Ovary (tissue), 9 donors: Measurements from ENCODE around the gene CA10. TPM values are rescaled to one million over a fixed set of nuclear protein-coding genes. Genes with fewer than 3 reads are reported as not detected.

Experiments used
- DNase-seq, 5 donors: peaks; one replicate each; pipeline ENCODE4 v3.0.0-alpha.2; 2019 to 2020
- H3K27ac ChIP-seq, 2 donors: fragments of 200-600 bp; one replicate each; pipeline versions ENCODE4 v1.5.1 to v1.8.0; 2019 to 2022
- H3K27me3 ChIP-seq: fragments of 200-600 bp; one replicate; pipeline ENCODE4 v1.8.0; 2022
- H3K36me3 ChIP-seq: fragments of 200-600 bp; sonication (generic); one replicate; pipeline ENCODE4 v1.5.1; 2019
- H3K4me1 ChIP-seq: one replicate; pipeline ENCODE4 v1.8.1; 2013; ENCODE audit warnings: mild to moderate bottlenecking, moderate library complexity; ENCODE audit not compliant: insufficient read depth
- H3K4me3 ChIP-seq: fragments of 200-600 bp; sonication (generic); one replicate; pipeline ENCODE4 v1.5.1; 2017
- H3K9me3 ChIP-seq, 2 donors: fragments of 200-600 bp in 1 of 2; sonication (generic) in 1 of 2; one replicate each; pipeline versions ENCODE4 v1.5.1 to v1.8.1; 2013 to 2019; ENCODE audit warnings: mild to moderate bottlenecking in 1 of 2, moderate library complexity in 1 of 2
- CTCF ChIP-seq, 3 donors: fragments of 450-650 bp in 2 of 3; fragments of 200-600 bp in 1 of 3; IDR thresholded peaks; one replicate each; pipeline versions ENCODE4 v1.5.1 to v1.8.0; 2016 to 2022; ENCODE audit warnings: antibody characterized with exemption in 3 of 3, mild to moderate bottlenecking in 1 of 3
- EP300 ChIP-seq: sonication (generic); formaldehyde crosslinking; IDR thresholded peaks from one replicate; pipeline ENCODE4 v1.6.1; 2017; ENCODE audit warnings: antibody characterized with exemption
- POLR2A ChIP-seq: fragments of 450-650 bp; IDR thresholded peaks from one replicate; pipeline ENCODE4 v1.6.1; 2017; ENCODE audit warnings: antibody characterized with exemption, mild to moderate bottlenecking, moderate library complexity
- WGBS, 3 donors: extraction: QIAGEN DNeasy Blood & Tissue Kit in 1 of 3; methylation state at CpG; one replicate each; pipeline versions ENCODE4 v1.1.5 to v1.1.7; 2013 to 2017; 5-methylcytosine and 5-hydroxymethylcytosine counted together
- intact Hi-C, 4 donors: fragments of 100-400 bp; cut with DNase I; formaldehyde crosslinking; loops; one replicate each; pipeline versions ENCODE4 v1.11.0 to v1.15.1; 2022 to 2023
- polyA plus RNA-seq, 2 donors: library from polyadenylated mRNA; stranded (reverse); fragments of 200-250 nt in 1 of 2; fragments of 350-450 nt in 1 of 2; fragmentation: Illumina TruSeq in 1 of 2; extraction: RNeasy Lipid Tissue Mini Kit (QIAGEN cat#74804) in 1 of 2; gene quantifications; one replicate each; pipeline ENCODE4 v1.2.3, GENCODE V29; 2013 to 2014
- total RNA-seq, 7 donors: library from RNA; depleted of rRNA in 2 of 7; stranded (reverse); fragments of >200 nt in 2 of 7; fragmentation: NEBNext Ultra II Directional in 3 of 7; extraction: Animal tissue kit (Norgen Biotek cat#: 25700) in 3 of 7; gene quantifications; one replicate each; pipeline versions ENCODE4 v1.1.0 to v1.2.4, GENCODE V29; 2016 to 2023
- donor health status: DM: no; HTN: no; CAD: no; lungs with moderate emphysema.
- donor health status: DM: no; HTN: no; CAD: no.
- donor health status: Bipolar disorder and iron deficiency.
- donor health status: DM: yes; HTN: yes; CAD: no.
- donor health status: DM: no; HTN: no; CAD: no.
- donor health status: DM: yes; HTN: yes; CAD: no.

CA10 gene
- total and polyA plus RNA-seq, 9 donors = 0.34 to 4.3 (median 1.2) TPM; not detected in 2

DNA sequence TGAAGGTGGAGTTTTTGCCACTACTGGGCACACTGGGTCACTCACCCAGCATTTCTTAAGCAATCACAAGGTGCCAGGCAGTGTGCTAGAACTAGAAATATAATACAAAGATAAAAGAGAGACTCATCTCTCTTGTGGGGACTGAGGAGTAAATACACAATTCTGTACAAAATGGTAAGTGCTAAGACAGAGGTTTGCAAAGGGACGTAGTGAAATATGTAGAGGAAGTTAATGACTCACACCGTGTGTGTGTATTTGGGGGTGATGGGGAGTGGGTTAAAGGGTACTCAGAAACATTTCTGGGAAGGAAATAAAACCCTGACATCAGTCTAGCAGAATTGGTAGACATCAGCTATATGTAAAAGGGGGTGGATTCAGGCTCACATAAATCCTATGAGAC, 389.3 kb downstream of the CA10 start:
- intact Hi-C loops = loop anchor here in 2 of 4 donors (10.0 kb wide), 1 partner anchor 336 kb away; no protein-coding TSS in a partner anchor
- Histone ChIP-seq H3K9me3 (no peaks in the 10 kb centered on the region), H3K36me3 (no peaks in the 10 kb centered on the region), H3K4me3 (no peak overlapping the region), H3K27ac (no peak overlapping the region), H3K4me1 (peaks cover 2% of the 10 kb centered on the region), H3K27me3 (no peaks in the 10 kb centered on the region)
- no peak for DNase-seq
- WGBS, 3 donors = 86 to 89% (median 88%) methylated on average over 2 of the region's 2 CpGs
- TF ChIP-seq CTCF (IDR thresholded peaks at IDR 0.05) (no peak), EP300 (no peak), POLR2A (no peak)

DNA sequence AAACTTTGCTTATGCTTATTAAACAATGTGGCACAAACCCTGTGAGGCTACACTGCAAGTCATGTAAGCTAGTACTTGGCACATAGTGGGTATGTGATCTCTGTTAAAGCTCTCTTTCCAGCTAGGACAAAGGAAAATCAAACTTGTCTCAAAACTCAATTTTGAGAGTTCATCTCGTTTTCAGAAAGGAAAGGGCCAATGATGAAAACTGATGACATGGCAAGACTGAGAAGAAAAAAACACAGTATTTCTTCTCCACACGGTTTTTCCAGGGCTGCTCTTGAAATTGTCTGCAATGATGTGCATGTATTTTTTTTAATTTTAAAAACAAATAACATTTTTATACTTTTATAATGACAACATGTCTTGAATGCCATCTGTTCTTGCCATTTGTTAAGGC, 389.8 kb downstream of the CA10 start:
- 47 to 64% (median 50%) methylated on average over 2 of the region's 2 CpGs for WGBS, 3 donors
- intact Hi-C loops = loop anchor here in 2 of 4 donors (10.0 kb wide), 1 partner anchor 336 kb away; no protein-coding TSS in a partner anchor

GRCh38 chr17:51767287-51767686, 391.2 kb downstream of the CA10 start:
- H3K4me3 ChIP-seq = no peak overlapping the region
- intact Hi-C loops = loop anchor here in 2 of 4 donors (10.0 kb wide), 1 partner anchor 338 kb away; no protein-coding TSS in a partner anchor
- DNase-seq = no peak
- 95 to 100% (median 97%) methylated on average over 1 of the region's 1 CpG for WGBS, 3 donors
- no peaks in the 10 kb centered on the region for H3K27me3 ChIP-seq
- H3K36me3 ChIP-seq = no peaks in the 10 kb centered on the region
- no peak overlapping the region for H3K27ac ChIP-seq
- H3K4me1 ChIP-seq = peaks cover 2% of the 10 kb centered on the region
- TF ChIP-seq EP300 (no peak), POLR2A (no peak)
- no peaks in the 10 kb centered on the region for H3K9me3 ChIP-seq

More for the DNA sequence above, 389.8 kb downstream of the CA10 start:
- Histone ChIP-seq H3K36me3 (no peaks in the 10 kb centered on the region), H3K27ac (no peak overlapping the region), H3K9me3 (no peaks in the 10 kb centered on the region), H3K27me3 (no peaks in the 10 kb centered on the region), H3K4me3 (no peak overlapping the region), H3K4me1 (peaks cover 2% of the 10 kb centered on the region)
- no peak for TF ChIP-seq CTCF (IDR thresholded peaks at IDR 0.05)
- TF ChIP-seq POLR2A = no peak
- no peak for TF ChIP-seq EP300
- DNase-seq = no peak

DNA sequence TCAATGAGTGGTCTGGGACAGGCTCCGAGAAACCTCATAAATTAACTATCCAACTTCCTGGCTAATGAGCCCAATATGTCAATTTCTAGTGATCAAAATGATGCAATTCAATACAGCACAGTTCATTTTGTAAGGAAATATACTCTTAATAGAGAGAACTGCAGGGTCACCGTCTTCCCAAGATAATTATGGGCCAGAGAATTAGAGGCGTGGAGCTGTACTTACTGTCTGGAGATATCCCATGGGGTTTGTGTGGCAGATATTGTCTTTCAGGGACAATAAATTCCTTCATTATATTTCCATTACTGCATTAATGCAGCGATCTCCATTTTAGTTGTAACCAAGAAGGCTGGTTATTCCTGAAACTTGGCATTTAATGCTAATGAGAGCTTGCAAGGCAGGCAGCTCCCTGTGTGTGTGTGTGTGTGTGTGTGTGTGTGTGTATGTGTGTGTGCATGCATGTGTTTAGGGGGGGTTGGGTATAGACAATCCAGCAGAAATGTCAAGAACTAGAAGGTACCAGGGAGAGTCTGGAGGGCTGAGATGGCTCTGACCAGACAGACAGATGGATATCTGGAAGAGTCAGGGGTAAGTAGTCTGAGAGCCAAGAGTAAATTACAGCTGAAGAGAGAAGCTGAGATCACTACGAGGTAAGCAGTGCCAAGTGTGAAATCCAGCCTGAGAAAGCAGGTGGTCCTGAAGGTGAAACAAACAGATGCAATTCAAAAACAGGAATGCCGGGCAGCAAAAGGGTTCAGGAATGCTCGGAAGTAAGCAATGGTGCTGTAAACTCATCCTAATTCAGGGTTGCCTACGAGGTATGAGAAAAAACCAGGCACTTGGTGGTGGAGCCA, 393.0 kb downstream of the CA10 start:
- TF ChIP-seq EP300 = no peak
- TF ChIP-seq POLR2A = no peak
- TF ChIP-seq CTCF (IDR thresholded peaks at IDR 0.05) = no peak
- H3K27ac ChIP-seq = no peak overlapping the region
- no peaks in the 10 kb centered on the region for H3K27me3 ChIP-seq
- H3K36me3 ChIP-seq = no peaks in the 10 kb centered on the region
- H3K9me3 ChIP-seq = no peaks in the 10 kb centered on the region
- H3K4me1 ChIP-seq = peaks cover 2% of the 10 kb centered on the region
- no peak overlapping the region for H3K4me3 ChIP-seq
- no peak for DNase-seq
- intact Hi-C loops = loop anchor here in 2 of 4 donors (10.0 kb wide), 1 partner anchor 339 kb away; no protein-coding TSS in a partner anchor
- 80 to 86% (median 82%) methylated on average over 8 of the region's 8 CpGs for WGBS, 3 donors
